ENCODE results near the gene CUEDC1. TPM values are rescaled to one million over a fixed set of nuclear protein-coding genes. Genes with fewer than 3 reads are reported as not detected.

Gene CUEDC1
- total RNA-seq, 8 experiments from 2014 or later: 6.9 to 37.4 (median 16.3) TPM

DNA sequence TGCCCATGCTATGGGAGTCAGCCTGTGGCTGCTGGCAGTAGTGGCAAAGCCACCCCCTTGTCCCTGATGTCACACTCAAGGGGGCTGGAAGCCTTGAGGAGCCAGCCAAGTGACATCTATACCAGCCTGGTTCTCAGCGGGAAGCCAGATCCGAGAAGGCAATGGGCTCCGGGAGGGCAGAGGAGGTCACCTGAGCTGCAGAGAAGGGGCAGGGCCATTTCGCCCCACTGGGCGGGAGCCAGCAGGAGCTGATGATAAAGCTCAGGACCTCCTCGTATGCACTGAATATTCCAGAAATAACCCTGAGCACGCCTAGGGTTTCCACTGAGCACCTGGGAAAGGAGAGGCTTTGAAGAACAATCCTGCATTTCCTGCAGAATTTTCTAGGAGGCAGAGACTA, 124.3 kb downstream of the CUEDC1 start:
- 76 to 100% (median 100%) methylated on average over 1 to 3 of the region's 7 CpGs; no CpG with 5 or more reads in 4 of the 10 experiments for WGBS, 10 experiments
- peaks cover 12 to 15% of the 10 kb centered on the region in 2 donors for H3K4me1 ChIP-seq (replicated peaks in 1 of 2)
- in situ Hi-C loops (cut with MboI; ENCODE audit: low pct_unique_long_range_greater_than_20kb in 2 of 9, low sequenced_read_pairs in 9 of 9, unreplicated experiment in 9 of 9): loop anchor here in 5 of 9 experiments (10.0 to 25.0 kb wide), 3 partner anchors 694 to 719 kb away; no protein-coding TSS in a partner anchor
- no peak for ATAC-seq (replicated peaks in 6 of 8)
- H3K27ac ChIP-seq: no peak overlapping the region
- no peak overlapping the region for H3K4me3 ChIP-seq

DNA sequence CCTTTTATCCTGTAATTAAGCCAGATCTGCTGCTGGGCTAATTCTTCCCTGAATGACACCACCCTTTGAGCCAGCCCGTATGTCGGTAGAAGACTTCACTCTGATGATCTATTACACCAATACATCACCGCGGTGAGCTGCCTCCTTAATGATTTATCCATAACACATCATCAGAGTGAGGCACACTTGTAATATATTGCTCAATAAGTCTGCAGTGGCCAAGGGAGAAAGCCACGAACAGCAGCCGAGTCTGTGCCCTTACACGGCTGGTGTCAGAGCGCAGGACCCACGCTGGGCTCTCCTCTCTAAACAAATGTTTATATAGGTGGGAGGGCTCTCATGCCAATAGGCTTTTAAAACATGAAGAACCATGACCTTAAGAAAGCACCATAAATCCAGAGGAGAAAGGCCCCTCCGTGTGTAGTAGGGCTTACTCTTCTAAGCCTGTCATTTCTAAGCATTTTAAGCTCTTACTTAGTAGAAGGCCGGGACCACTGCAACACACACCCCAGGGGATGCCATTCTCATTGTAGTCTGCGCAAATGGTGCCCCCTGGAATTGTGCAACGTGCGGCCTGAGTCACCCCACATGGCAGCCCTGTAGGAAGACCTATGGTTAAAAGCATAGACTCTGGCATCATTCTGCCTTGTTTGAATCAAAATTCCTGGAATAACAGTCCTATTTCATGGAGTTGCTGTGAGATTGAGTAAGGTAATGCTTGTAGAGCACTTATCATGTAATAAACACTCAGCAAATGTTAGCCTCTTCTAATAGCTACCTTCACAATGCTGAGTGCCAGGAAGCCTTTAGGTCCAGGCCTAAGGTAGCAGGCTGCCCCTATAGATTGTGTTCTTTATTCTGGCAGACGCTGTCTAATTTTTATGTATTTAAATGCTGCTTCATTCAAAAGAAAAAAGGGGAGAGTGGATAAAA, 131.5 kb downstream of the CUEDC1 start:
- Histone ChIP-seq H3K4me1 (replicated peaks in 1 of 2) (peaks cover 22 to 23% of the 10 kb centered on the region in 2 donors), H3K27ac (peak overlapping the region; percentile 8 to 51), H3K4me3 (no peak overlapping the region)
- ATAC-seq (replicated peaks in 6 of 8): peak in 5 of 8 experiments; percentile 94 to 97 (median 96)
- WGBS, 10 experiments: 0 to 100% (median 37%) methylated on average over 1 to 12 of the region's 15 CpGs
- in situ Hi-C loops (cut with MboI; ENCODE audit: low pct_unique_long_range_greater_than_20kb in 2 of 9, low sequenced_read_pairs in 9 of 9, unreplicated experiment in 9 of 9): loop anchor here in 1 of 9 experiments (25.0 kb wide), 1 partner anchor 686 kb away; no protein-coding TSS in a partner anchor

DNA sequence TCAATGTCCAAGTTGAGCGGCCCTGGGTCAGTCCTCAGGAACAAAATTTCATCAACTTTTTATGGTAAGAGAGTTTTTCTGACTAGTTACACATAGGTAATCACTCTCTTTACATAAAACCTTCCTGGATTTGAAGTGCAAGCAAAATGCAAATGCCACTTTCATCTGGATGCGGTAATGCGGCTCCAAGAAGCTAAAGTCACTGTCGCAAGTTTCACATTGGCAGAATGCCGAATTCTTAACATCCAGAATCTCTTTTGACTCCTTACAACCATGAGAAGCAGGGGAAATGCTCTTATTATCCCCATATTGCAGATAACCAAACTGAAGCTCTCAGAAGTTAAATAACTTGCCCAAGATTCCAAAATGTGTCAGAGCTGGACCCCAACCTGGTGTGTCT, 135.3 kb downstream of the CUEDC1 start:
- H3K4me3 ChIP-seq: no peak overlapping the region
- peaks cover 22 to 23% of the 10 kb centered on the region in 2 donors for H3K4me1 ChIP-seq (replicated peaks in 1 of 2)
- in situ Hi-C loops (cut with MboI; ENCODE audit: low pct_unique_long_range_greater_than_20kb in 2 of 9, low sequenced_read_pairs in 9 of 9, unreplicated experiment in 9 of 9): loop anchor here in 1 of 9 experiments (25.0 kb wide), 1 partner anchor 683 kb away; no protein-coding TSS in a partner anchor
- ATAC-seq (replicated peaks in 6 of 8): peak in 1 of 8 experiments; percentile 21
- WGBS, 10 experiments: 37 to 100% (median 80%) methylated on average over 1 to 5 of the region's 5 CpGs; no CpG with 5 or more reads in 2 of the 10 experiments
- no peak overlapping the region for H3K27ac ChIP-seq

DNA sequence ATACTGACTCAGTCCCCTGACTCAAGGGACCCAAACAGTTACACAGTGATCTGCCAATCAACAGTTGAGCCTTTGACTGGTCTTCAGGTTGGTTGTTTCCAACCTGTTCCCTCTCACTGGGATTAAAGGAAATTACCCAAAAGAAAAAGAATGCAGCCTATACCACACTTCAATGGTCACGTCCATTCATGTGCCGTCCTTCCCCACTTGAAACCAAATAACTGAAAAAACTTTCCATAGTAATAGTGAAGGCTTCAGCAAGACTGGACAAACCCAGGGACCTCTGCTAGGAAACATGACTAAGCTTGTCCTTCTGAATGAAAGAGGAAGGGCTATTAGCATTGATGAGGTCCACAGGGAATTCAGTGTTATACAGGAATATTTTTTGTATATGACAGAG, 135.9 kb downstream of the CUEDC1 start:
- 40 to 100% (median 84%) methylated on average over 1 to 2 of the region's 2 CpGs for WGBS, 10 experiments
- peaks cover 21 to 22% of the 10 kb centered on the region in 2 donors for H3K4me1 ChIP-seq (replicated peaks in 1 of 2)
- H3K27ac ChIP-seq: no peak overlapping the region
- H3K4me3 ChIP-seq: no peak overlapping the region
- in situ Hi-C loops (cut with MboI; ENCODE audit: low pct_unique_long_range_greater_than_20kb in 2 of 9, low sequenced_read_pairs in 9 of 9, unreplicated experiment in 9 of 9): loop anchor here in 1 of 9 experiments (25.0 kb wide), 1 partner anchor 682 kb away; no protein-coding TSS in a partner anchor
- peak in 2 of 8 experiments; percentile 86 to 97 for ATAC-seq (replicated peaks in 6 of 8)

DNA sequence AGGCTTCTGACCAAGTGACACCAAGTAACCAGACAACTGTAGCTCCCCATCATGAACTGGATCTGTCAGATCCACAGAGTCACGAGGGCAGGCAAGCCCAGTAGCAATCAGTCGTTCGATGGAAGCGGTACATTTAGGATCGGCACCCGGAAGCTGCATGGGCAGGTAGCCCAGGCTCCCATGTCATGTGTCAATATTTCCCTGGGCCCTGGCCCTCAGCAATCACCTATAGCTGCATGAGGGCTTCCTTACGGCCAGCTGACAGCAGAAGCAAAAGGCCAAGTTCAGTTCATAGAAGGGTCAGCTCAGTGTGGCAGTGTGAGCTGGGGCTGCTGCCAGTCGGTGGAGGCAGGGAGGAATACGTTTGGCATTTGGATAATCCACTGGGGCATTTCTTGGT, 137.1 kb downstream of the CUEDC1 start:
- Histone ChIP-seq H3K4me1 (replicated peaks in 1 of 2) (peaks cover 9 to 10% of the 10 kb centered on the region in 2 donors), H3K27ac (no peak overlapping the region), H3K4me3 (no peak overlapping the region)
- ATAC-seq (replicated peaks in 6 of 8): no peak
- in situ Hi-C loops (cut with MboI; ENCODE audit: low pct_unique_long_range_greater_than_20kb in 2 of 9, low sequenced_read_pairs in 9 of 9, unreplicated experiment in 9 of 9): loop anchor here in 1 of 9 experiments (25.0 kb wide), 1 partner anchor 681 kb away; no protein-coding TSS in a partner anchor
- WGBS, 10 experiments: 43 to 100% (median 92%) methylated on average over 1 to 9 of the region's 9 CpGs; no CpG with 5 or more reads in 2 of the 10 experiments

DNA sequence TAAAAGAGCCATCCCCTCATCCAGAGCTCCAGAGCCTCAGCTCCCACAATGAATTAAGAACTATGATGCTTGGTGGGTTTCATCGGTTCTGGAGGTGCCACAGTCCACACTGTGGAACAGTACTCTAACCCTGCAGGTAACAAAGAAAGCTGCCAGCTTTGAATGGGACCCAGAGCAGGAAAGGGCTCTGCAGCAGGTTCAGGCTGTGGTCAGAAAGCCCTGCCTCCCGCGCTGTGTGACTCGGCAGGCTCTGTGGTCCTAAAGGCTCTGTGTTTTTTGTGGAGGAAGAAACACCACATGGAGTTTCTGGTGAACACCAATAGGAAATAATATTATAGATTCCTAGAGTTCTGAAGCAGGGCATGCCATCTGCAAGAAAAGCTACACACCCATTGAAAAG, 137.9 kb downstream of the CUEDC1 start:
- 82 to 100% (median 92%) methylated on average over 1 to 4 of the region's 4 CpGs; no CpG with 5 or more reads in 6 of the 10 experiments for WGBS, 10 experiments
- no peak for ATAC-seq (replicated peaks in 6 of 8)
- Histone ChIP-seq H3K4me1 (replicated peaks in 1 of 2) (peaks cover 3 to 5% of the 10 kb centered on the region in 2 donors), H3K4me3 (no peak overlapping the region), H3K27ac (no peak overlapping the region)
- in situ Hi-C loops (cut with MboI; ENCODE audit: low pct_unique_long_range_greater_than_20kb in 2 of 9, low sequenced_read_pairs in 9 of 9, unreplicated experiment in 9 of 9): loop anchor here in 1 of 9 experiments (25.0 kb wide), 1 partner anchor 680 kb away; no protein-coding TSS in a partner anchor

DNA sequence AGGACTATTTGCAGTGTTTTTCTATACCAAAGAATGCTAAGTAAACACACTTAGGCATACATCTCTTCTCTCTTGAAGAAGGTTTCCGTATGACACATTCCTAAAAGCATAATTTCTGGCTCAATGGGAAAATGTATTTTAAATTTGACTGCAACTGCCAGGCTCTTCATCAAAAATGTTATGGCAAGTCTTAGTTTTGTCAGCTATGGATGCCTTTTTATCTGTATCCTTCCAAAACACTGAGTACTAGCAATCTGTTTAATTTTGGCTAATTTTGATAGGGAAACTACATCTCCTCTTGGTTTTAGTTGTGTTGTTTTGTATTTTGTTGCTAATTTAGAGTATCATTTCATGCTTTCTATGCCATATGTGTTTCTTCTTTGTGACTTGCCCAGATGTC, 140.8 kb downstream of the CUEDC1 start:
- H3K4me1 ChIP-seq (replicated peaks in 1 of 2): peaks cover 21 to 27% of the 10 kb centered on the region in 2 donors
- in situ Hi-C loops (cut with MboI; ENCODE audit: low pct_unique_long_range_greater_than_20kb in 2 of 9, low sequenced_read_pairs in 9 of 9, unreplicated experiment in 9 of 9): loop anchor here in 1 of 9 experiments (25.0 kb wide), 1 partner anchor 677 kb away; no protein-coding TSS in a partner anchor
- no peak overlapping the region for H3K4me3 ChIP-seq
- H3K27ac ChIP-seq: no peak overlapping the region
- no peak for ATAC-seq (replicated peaks in 6 of 8)
- WGBS, 10 experiments: 0 to 100% (median 83%) methylated on average over 1 of the region's 1 CpG; no CpG with 5 or more reads in 1 of the 10 experiments

DNA sequence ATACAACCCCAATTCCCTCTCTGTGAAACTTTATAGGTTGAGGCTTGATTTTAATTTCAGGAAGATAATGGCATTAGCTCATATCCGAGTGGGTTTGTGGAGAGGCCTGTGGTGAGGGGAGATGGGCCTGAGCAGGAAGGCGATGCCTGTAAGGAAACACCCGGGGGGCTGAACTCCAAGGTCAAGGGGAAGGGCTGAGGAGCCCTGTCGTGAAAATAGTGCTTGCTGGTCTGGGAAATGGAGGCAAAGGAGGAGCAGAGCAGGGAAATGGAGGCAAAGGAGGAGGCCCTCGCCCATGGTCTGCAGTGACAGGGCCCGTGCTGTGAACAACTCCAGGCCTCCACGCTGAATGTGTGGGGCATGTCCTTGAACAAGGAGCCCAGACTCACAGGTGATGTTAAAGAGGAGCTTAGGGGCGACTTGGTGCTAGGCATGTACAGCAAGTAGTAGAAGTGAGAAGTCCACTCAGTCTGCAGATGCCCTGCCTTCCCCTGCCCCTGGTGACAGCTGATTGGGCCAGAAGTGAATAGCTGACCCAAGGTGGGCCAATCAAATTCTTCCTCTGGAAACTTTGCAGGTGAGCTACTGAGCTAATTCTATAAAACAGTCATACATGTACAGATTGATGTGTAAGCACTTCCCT, 143.5 kb downstream of the CUEDC1 start:
- no peak overlapping the region for H3K27ac ChIP-seq
- peaks cover 19 to 32% of the 10 kb centered on the region in 2 donors for H3K4me1 ChIP-seq (replicated peaks in 1 of 2)
- ATAC-seq (replicated peaks in 6 of 8): peak in 2 of 8 experiments; percentile 23 to 57
- 45 to 100% (median 69%) methylated on average over 1 to 3 of the region's 8 CpGs; no CpG with 5 or more reads in 3 of the 10 experiments for WGBS, 10 experiments
- in situ Hi-C loops (cut with MboI; ENCODE audit: low pct_unique_long_range_greater_than_20kb in 2 of 9, low sequenced_read_pairs in 9 of 9, unreplicated experiment in 9 of 9): loop anchor here in 1 of 9 experiments (25.0 kb wide), 1 partner anchor 674 kb away; no protein-coding TSS in a partner anchor
- H3K4me3 ChIP-seq: no peak overlapping the region

Other genes starting within 250 kb of the CUEDC1 start
- under 1 TPM in 2 of 8 experiments, not detected in 6; 0.25 to 0.76 TPM for gene CCDC182, start 210.1 kb downstream of the CUEDC1 start, total RNA-seq
- gene MRPS23, start 105.4 kb downstream of the CUEDC1 start, total RNA-seq: 10 to 100 TPM; 33.4 to 72.9 (median 47.4) TPM
- 10 to 100 TPM; 14.0 to 87.6 (median 43.0) TPM for gene VEZF1, start 32.8 kb upstream of the CUEDC1 start, total RNA-seq
- 100 to 1,000 TPM; 118 to 433 (median 192) TPM for gene SRSF1, start 51.8 kb upstream of the CUEDC1 start, total RNA-seq
- 10 to 100 TPM; 16.8 to 78.7 (median 36.0) TPM for gene DYNLL2, start 128.0 kb upstream of the CUEDC1 start, total RNA-seq
- gene OR4D1, start 193.0 kb upstream of the CUEDC1 start, total RNA-seq: under 1 TPM in 5 of 8 experiments, not detected in 3; 0.05 to 0.76 (median 0.25) TPM
- under 1 TPM in 3 of 8 experiments, not detected in 5; 0.17 to 0.35 (median 0.28) TPM for gene OR4D2, start 211.6 kb upstream of the CUEDC1 start, total RNA-seq
- gene EPX, start 237.3 kb upstream of the CUEDC1 start, total RNA-seq: under 1 TPM in 5 of 8 experiments, not detected in 3; 0.27 to 0.66 (median 0.38) TPM